Thyroid gland (tissue), 4 donors: ENCODE results near the gene CAMSAP2.

Experiments used
- POLR2A ChIP-seq, 2 donors: fragments of 450-650 bp; IDR thresholded peaks; one replicate each; pipeline ENCODE4 v1.6.1; 2017; ENCODE audit warnings: antibody characterized with exemption in 2 of 2, mild to moderate bottlenecking in 2 of 2, moderate library complexity in 1 of 2
- TF ChIP-seq, protein P1 (sequence below), 6 experiments: fragments of 200-600 bp in 3 of 6; fragments of 450-650 bp in 3 of 6; sonication (generic) in 3 of 6; IDR thresholded peaks; one replicate each; pipeline ENCODE4 v1.5.1; 2016 to 2019; ENCODE audit warnings: antibody characterized with exemption in 6 of 6, mild to moderate bottlenecking in 2 of 6, inconsistent platforms in 1 of 6, moderate library complexity in 1 of 6

DNA sequence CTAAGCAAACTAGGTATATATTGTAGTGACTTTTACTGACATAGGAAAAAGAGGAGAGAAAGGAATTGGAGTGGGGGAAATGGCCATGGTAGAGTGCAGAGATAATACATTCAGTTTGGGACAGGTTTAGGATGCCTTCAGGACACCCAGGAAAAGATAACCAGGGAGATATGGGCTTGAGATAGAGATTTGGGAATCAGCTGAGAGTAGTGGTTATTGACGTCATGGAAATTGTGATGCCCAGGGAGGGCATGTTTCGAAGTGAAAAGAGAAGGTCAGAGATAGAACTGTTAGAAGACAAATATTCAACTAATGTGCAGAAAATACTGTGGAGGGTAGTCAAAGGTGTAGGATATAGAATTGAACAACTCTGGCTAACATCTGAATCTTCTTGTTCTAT is 40.6 kb downstream of the CAMSAP2 start:
- TF ChIP-seq, protein P1, sequence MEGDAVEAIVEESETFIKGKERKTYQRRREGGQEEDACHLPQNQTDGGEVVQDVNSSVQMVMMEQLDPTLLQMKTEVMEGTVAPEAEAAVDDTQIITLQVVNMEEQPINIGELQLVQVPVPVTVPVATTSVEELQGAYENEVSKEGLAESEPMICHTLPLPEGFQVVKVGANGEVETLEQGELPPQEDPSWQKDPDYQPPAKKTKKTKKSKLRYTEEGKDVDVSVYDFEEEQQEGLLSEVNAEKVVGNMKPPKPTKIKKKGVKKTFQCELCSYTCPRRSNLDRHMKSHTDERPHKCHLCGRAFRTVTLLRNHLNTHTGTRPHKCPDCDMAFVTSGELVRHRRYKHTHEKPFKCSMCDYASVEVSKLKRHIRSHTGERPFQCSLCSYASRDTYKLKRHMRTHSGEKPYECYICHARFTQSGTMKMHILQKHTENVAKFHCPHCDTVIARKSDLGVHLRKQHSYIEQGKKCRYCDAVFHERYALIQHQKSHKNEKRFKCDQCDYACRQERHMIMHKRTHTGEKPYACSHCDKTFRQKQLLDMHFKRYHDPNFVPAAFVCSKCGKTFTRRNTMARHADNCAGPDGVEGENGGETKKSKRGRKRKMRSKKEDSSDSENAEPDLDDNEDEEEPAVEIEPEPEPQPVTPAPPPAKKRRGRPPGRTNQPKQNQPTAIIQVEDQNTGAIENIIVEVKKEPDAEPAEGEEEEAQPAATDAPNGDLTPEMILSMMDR (IDR thresholded peaks at IDR 0.05), result no peak
- no peak for TF ChIP-seq POLR2A (IDR thresholded peaks at IDR 0.05)
